Type B pancreatic cell (in vitro differentiated cells): Measurements from ENCODE around the gene AFF3. TPM values are rescaled to one million over a fixed set of nuclear protein-coding genes. Genes with fewer than 3 reads are reported as not detected.
"Not testable (repeated sequence)": the region's sequence is repeated elsewhere in the genome, so short reads cannot be mapped to it uniquely, and the experiment has no call there.

Experiments
- DNase-seq: peaks from one replicate; pipeline ENCODE4 v3.0.0; 2021; ENCODE audit warnings: mixed read lengths; ENCODE audit not compliant: unreplicated experiment; ENCODE audit errors: extremely low spot score
- H3K27ac Mint-ChIP-seq: 2 replicates; pipeline ENCODE4 v1.8.0; 2021; ENCODE audit warnings: mild to moderate bottlenecking, mixed read lengths
- H3K27me3 Mint-ChIP-seq: 2 replicates; pipeline ENCODE4 v1.8.0; 2021; ENCODE audit warnings: mixed read lengths
- H3K36me3 Mint-ChIP-seq: 2 replicates; pipeline ENCODE4 v1.8.0; 2021; ENCODE audit warnings: mixed read lengths
- H3K4me1 Mint-ChIP-seq: one replicate; pipeline ENCODE4 v1.8.0; 2021; ENCODE audit warnings: mixed read lengths; ENCODE audit not compliant: unreplicated experiment
- H3K4me3 Mint-ChIP-seq: 2 replicates; pipeline ENCODE4 v1.8.0; 2021; ENCODE audit warnings: mild to moderate bottlenecking, mixed read lengths
- H3K9me3 Mint-ChIP-seq: 2 replicates; pipeline ENCODE4 v1.8.0; 2021; ENCODE audit warnings: mixed read lengths
- CTCF ChIP-seq: fragments of 200-600 bp; sonication (generic); conservative IDR thresholded peaks from 2 replicates; pipeline ENCODE4 v1.5.0; 2021; ENCODE audit warnings: antibody characterized with exemption, mild to moderate bottlenecking
- total RNA-seq: library from RNA; stranded (reverse); gene quantifications from 2 replicates; pipeline ENCODE4 v1.2.1, GENCODE V29; 2021; ENCODE audit warnings: low replicate concordance

The AFF3 gene
- total RNA-seq, 1 donor from 2014 or later, result 29.2 TPM

GRCh38 chr2:99956232-99957030, 186.0 kb downstream of the AFF3 start:
- Mint-ChIP-seq H3K27ac (no peak overlapping the region), H3K27me3 (peaks cover 41% of the 10 kb centered on the region), H3K9me3 (peaks cover 3% of the 10 kb centered on the region), H3K36me3 (no peaks in the 10 kb centered on the region), H3K4me3 (no peak overlapping the region), H3K4me1 (peaks cover 20% of the 10 kb centered on the region)
- no peak for TF ChIP-seq CTCF
- DNase-seq, result no peak

DNA sequence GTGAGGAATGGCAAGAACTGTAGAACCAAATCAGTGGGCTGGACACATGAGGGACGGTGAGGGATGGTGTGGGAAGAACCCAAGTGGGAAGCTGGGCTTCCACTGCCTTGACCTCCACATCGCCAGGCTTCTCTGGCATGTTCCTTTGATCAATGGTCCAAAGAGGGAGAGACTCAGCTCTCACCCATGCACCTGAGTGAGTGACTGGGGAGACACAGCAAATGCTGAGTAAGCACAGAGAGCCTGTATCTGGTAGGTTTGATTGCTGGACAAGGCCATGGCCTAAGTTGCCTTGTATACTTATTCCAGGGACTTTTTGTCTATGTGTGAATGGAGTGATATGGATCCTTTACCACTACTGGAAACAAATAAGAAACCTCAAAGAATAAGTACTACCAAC, 188.6 kb downstream of the AFF3 start:
- H3K9me3 Mint-ChIP-seq, result peaks cover 3% of the 10 kb centered on the region
- H3K4me1 Mint-ChIP-seq, result peaks cover 5% of the 10 kb centered on the region
- no peak for DNase-seq
- no peak overlapping the region for H3K4me3 Mint-ChIP-seq
- H3K27ac Mint-ChIP-seq, result no peak overlapping the region
- H3K36me3 Mint-ChIP-seq, result no peaks in the 10 kb centered on the region
- peaks cover 35% of the 10 kb centered on the region for H3K27me3 Mint-ChIP-seq
- TF ChIP-seq CTCF, result no peak

DNA sequence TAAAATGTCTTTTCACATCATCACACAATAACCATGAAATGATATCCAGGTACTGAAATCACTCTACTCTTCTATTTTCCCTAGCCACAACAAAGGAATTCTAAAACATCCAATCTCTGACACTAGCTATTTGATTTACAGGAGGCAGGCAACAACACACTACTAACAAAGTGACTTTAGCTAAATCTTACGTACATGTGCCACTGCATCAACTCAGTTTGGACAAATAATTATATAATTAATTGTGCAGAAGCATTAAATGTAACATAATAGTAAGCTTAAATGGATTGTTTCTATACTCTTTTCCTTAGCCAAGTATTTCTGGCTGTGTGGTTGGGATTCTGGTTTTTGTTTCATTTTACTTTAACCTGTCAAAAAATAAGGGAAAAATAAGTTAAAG, 192.4 kb downstream of the AFF3 start:
- DNase-seq, result no peak
- H3K27me3 Mint-ChIP-seq, result peaks cover 37% of the 10 kb centered on the region
- H3K9me3 Mint-ChIP-seq, result no peaks in the 10 kb centered on the region
- no peak overlapping the region for H3K27ac Mint-ChIP-seq
- no peak overlapping the region for H3K4me3 Mint-ChIP-seq
- H3K36me3 Mint-ChIP-seq, result peaks cover 6% of the 10 kb centered on the region
- TF ChIP-seq CTCF, result no peak
- no peaks in the 10 kb centered on the region for H3K4me1 Mint-ChIP-seq

- no peaks in the 10 kb centered on the region for H3K9me3 Mint-ChIP-seq
- no peak overlapping the region for H3K4me3 Mint-ChIP-seq
- no peak for DNase-seq
- TF ChIP-seq CTCF, result no peak
- peaks cover 38% of the 10 kb centered on the region for H3K27me3 Mint-ChIP-seq
- H3K27ac Mint-ChIP-seq, result no peak overlapping the region
- H3K4me1 Mint-ChIP-seq, result no peaks in the 10 kb centered on the region
- H3K36me3 Mint-ChIP-seq, result peaks cover 6% of the 10 kb centered on the region
Measured at GRCh38 chr2:99949530-99949929, 192.9 kb downstream of the AFF3 start.

GRCh38 chr2:99948010-99948409, 194.4 kb downstream of the AFF3 start:
- H3K36me3 Mint-ChIP-seq, result peaks cover 14% of the 10 kb centered on the region
- no peak overlapping the region for H3K4me3 Mint-ChIP-seq
- H3K27me3 Mint-ChIP-seq, result peaks cover 43% of the 10 kb centered on the region
- DNase-seq, result no peak
- no peaks in the 10 kb centered on the region for H3K4me1 Mint-ChIP-seq
- H3K9me3 Mint-ChIP-seq, result peaks cover 5% of the 10 kb centered on the region
- no peak for TF ChIP-seq CTCF
- no peak overlapping the region for H3K27ac Mint-ChIP-seq

- H3K27ac Mint-ChIP-seq, H3K4me3 Mint-ChIP-seq, H3K9me3 Mint-ChIP-seq, H3K4me1 Mint-ChIP-seq, DNase-seq: not testable (repeated sequence)
- Mint-ChIP-seq H3K36me3 (peaks cover 18% of the 10 kb centered on the region), H3K27me3 (peaks cover 46% of the 10 kb centered on the region)
Measured at GRCh38 chr2:99947366-99947765, 195.0 kb downstream of the AFF3 start.
